ENCODE results near the gene SHOC2.

- TF ChIP-seq GABPA (IDR thresholded peaks at IDR 0.05; ENCODE audit: low read depth) (no peak), RAD21 (IDR thresholded peaks at IDR 0.05; ENCODE audit: low read length) (0 out of 2 replicates have a peak, but pooled peaks have one; percentile 1), RCOR1 (IDR thresholded peaks at IDR 0.05; ENCODE audit: low read length) (no peak), USF2 (IDR thresholded peaks at IDR 0.05; ENCODE audit: borderline replicate concordance, low read depth, low read length) (no peak), YY1 (IDR thresholded peaks at IDR 0.05; ENCODE audit: low read depth) (no peak), POLR2AphosphoS5 (IDR thresholded peaks at IDR 0.05; ENCODE audit: low read depth, low read length) (no peak), RFX5 (IDR thresholded peaks at IDR 0.05; ENCODE audit: low read length) (no peak), MAX (IDR thresholded peaks at IDR 0.05; ENCODE audit: low read depth) (no peak), TAF1 (IDR thresholded peaks at IDR 0.05; ENCODE audit: borderline replicate concordance, low read depth, low read length) (no peak), NRF1 (IDR thresholded peaks at IDR 0.05; ENCODE audit: low read depth, low read length) (no peak), EP300 (IDR thresholded peaks at IDR 0.05; ENCODE audit: borderline replicate concordance in 1 of 2, low read depth in 1 of 2, low read length in 1 of 2) (no peak), ELF1 (IDR thresholded peaks at IDR 0.05) (no peak)
- TF ChIP-seq, protein P1, sequence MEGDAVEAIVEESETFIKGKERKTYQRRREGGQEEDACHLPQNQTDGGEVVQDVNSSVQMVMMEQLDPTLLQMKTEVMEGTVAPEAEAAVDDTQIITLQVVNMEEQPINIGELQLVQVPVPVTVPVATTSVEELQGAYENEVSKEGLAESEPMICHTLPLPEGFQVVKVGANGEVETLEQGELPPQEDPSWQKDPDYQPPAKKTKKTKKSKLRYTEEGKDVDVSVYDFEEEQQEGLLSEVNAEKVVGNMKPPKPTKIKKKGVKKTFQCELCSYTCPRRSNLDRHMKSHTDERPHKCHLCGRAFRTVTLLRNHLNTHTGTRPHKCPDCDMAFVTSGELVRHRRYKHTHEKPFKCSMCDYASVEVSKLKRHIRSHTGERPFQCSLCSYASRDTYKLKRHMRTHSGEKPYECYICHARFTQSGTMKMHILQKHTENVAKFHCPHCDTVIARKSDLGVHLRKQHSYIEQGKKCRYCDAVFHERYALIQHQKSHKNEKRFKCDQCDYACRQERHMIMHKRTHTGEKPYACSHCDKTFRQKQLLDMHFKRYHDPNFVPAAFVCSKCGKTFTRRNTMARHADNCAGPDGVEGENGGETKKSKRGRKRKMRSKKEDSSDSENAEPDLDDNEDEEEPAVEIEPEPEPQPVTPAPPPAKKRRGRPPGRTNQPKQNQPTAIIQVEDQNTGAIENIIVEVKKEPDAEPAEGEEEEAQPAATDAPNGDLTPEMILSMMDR (IDR thresholded peaks at IDR 0.05): no peak
Measured at GRCh38 chr10:110870823-110871297, 48.5 kb upstream of the SHOC2 start.

All from SK-N-SH (cell line).